DMS 273 (cell line): Measurements from ENCODE around the gene ARHGEF26.

Experiments used
- DNase-seq: peaks from one replicate; lab custom pipeline; 2025; ENCODE audit not compliant: unreplicated experiment; lab: John Stamatoyannopoulos, UW

ARHGEF26 gene

DNA sequence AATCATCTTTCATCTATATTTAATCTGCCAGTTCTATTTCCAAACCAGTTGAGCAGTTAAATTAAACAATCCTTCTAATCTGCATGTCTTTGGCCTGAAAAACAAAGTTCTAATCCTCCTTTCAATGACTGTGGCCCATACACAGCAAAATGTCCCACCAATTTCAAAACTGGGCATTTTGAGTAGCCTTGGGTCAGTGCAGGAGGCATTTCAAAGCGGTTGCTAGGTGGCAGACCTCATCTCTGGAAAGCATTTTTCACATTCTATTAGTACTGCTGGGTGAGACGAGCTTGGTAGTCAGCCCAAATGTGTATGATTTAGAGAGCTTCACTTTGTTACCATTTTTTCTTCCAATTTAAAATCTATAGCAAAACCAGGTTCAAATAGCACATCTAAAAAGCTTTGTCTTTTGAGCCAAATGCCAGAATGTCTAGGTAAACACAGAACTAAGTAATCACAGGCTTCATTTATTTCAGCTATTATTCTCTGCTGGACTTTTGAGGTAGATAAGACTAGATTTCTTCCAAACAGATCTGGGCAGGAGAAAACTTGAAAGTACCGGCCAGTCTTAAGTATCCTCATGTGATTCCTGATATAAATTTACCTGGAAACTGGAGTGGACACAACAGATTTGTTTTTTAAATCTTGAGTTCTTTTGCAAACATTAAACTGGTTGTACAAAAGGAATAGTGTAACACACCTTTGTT, 8.9 kb upstream of the ARHGEF26 start:
- DNase-seq = no peak

- DNase-seq = no peak
Observed at GRCh38 chr3:154113609-154114008, 7.6 kb upstream of the ARHGEF26 start.

DNA sequence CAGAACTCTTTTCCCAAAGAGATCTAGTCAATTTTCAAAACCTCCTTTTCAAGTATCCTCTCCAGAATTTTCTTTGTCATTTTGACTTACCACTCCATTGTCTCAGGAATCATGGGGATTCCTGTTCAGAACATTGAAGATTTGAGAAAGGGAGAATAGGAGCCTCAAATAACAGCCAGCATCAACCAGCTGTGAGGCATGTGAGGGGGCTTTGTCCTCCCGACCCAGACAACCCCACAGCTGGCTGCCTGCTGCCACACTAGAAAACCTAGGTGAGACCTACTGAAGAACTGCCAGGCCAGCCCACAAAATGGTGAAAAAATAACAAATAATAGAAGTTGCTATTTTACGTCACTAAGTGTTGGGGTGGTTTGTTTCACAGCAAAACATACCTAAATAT, 5.9 kb upstream of the ARHGEF26 start:
- no peak for DNase-seq

DNA sequence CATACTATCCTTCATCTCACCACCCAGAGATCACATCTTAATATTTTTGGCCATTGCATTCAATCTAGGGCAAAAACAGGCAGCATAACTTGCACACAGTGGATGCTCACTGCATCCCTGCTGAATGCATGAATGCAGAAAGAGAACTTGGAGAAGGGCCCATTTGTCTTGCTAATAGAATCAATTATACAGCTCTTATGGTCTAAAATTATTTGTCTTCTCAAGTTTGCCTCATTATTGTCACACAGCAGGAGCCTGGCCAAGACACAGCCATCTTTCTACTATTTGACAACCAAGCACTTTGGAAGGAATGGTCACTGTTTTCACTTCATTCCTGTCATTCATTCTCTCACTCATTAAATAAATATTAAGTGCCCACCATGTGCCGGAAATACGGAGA, 1.2 kb upstream of the ARHGEF26 start:
- peak; percentile 10 for DNase-seq

GRCh38 chr3:154121701-154122551, 736 bp downstream of the ARHGEF26 start:
- DNase-seq = peak; percentile 85

DNA sequence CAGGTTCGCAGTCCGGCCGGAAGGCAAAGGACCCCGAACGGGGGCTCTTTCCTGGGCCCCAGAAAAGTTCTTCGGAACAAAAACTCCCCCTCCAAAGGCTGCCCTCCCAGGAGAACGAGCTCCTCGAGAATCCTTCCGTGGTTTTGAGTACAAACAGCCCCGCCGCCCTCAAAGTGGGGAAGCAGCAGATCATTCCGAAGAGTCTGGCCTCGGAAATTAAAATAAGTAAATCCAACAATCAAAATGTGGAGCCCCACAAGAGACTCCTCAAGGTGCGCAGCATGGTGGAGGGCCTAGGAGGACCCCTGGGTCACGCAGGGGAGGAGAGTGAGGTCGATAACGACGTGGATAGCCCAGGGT, 1.3 kb downstream of the ARHGEF26 start:
- peak; percentile 48 for DNase-seq

- DNase-seq = peak; percentile 62
Observed at GRCh38 chr3:154122912-154123559, 1.8 kb downstream of the ARHGEF26 start.

DNA sequence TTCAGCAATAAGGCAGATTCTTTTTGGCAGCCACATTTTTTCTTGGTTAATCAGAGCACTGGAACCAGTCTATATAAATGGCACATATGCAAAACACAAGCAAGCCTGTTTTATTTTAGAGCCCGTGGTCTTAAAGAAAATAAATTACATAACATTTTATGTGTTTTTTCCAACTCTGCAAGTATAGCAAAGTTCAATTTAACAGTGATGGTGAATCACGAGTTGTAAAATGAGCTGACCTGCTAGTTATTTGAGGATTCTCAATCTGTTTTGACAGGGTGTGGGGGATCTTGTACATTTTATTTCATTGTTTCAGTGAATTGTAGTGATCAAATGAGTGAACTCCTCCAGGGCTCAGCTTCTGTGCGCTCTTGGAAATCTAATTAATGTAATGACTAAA, 2.7 kb downstream of the ARHGEF26 start:
- DNase-seq = peak; percentile 19

GRCh38 chr3:154125378-154126030, 4.3 kb downstream of the ARHGEF26 start:
- no peak for DNase-seq

- no peak for DNase-seq
Observed at GRCh38 chr3:154126651-154127050, 5.5 kb downstream of the ARHGEF26 start.

DNA sequence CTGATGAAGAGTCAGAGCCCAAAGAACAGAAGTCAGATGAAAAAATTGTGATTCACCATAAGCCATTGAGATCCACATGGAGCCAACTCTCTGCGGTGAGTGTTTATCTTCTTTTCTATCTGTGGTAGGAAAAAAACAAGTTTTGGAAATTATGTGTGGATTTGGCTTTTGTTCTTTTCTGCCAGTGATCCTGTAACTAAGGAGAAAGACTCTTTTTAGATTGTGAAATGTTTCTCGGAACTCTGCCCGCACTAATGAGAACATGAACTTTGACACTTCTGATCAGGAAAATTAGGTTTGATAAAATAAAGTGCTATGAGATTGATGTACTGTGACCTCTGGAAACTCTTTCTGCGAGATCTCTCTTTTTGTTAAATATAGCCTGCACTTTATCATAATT, 8.4 kb downstream of the ARHGEF26 start:
- DNase-seq = no peak

DNA sequence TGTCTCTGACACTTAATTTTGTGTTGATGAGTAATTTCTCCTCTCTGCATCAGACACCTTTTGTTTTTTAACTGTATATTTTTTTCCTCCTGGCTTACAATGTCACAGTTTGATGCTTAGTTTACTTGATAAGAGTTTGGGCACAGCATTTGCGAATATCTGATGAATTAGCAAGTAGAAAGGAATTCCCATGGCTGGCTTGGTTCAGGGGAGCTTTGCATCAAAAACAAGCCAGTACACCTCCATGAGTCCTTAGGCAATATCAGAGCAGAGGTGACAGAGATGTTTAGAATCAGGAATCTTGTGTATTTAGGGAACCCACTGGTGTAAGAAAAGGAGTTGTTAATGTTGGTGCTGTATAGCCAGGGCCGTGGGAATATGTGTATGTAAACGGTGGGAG, 9.3 kb downstream of the ARHGEF26 start:
- no peak for DNase-seq

DNA sequence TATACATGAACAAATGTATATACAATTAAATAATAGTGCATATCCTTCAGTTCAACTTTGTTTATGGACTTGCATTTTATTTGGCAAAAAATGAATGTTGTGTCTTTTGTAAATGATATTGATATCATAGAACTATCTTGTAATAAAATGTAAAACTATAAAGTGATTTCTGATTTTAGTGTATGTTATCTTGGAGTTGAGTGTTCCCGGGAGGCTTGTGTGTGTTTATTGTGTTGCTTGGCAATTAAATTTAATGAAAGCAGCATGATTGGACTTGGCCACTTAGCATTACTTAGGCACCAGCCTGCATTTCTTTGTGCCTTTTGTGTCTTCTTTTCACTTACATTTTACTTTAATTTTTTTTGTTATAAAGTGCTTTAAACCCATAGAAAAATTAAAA, 10.6 kb downstream of the ARHGEF26 start:
- DNase-seq = peak; percentile 22

DNA sequence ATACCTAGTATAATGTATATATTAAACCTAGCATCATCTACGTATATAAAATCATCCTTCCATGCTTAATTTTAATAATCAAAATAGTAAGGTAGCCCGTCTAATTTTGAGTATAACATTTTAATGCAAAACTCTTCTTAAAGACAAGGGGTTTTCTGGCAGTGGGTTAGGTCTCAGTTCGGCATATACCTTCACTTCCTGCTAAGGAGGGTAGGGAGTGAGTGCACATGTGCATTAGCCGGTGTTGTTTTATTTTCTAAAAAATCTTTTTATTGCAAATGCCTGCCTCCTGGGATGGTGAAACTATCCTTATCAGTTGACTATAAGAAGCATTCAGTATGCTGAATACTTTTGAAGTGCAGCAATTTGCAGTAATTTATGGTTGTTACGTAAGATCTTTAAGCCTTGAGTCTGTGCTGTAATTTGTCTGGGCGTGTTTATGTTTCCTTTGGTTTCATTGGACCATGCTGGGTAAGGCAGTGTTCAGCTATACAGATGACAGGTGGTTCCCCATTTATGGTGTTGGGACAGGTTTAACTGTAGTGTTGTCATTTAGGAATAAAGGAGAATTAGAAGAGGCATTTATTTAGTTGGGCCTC, 11.7 kb downstream of the ARHGEF26 start:
- DNase-seq = peak; percentile 62

DNA sequence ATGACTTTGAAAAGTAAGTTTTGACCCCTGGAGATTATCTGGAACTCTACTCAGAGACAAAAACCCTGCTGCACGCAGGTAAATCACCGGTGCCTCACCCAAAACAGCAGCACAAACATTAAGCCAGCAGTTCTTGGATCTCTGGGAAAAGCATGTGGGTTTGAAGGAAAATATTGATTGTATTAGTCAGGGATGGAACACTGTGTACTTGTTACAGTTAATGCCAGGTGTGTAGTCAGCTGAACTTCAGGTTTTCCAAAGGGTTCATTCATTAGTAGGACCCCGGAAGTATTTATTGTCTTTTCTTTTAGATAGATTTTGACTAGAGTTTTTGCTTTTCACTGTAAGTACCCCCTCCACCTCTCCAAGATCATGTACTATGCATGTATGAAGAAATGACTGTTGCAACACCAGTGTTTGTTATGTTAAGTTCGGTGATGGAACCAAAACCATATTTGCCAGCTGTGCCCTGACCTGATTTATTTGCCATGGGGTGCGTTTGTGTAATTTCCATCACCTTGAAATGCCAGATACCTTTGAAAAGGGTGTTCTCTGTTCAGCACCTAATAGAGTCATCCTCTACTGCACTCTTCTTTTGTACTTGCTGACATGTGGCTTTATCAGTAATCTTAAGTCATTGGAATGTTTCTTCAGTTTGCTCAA, 14.5 kb downstream of the ARHGEF26 start:
- no peak for DNase-seq

DNA sequence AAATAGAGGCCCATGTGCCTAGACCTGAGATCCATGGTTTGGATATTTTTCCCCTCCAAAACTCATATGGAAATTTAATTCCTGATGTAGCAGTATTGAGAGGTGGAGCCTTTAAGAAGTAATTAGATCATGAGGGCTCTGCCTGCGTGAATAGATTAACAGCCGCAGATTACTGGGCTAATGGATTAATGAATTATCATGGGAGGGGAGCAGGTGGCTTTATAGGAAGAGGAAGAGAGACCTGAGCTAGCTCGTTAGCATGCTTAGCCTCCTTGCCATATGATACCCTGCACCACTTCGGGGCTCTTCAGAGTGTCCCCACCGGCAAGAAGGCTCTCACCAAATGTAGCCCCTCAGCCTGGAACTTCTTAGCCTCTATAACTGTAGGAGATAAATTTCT, 15.8 kb downstream of the ARHGEF26 start:
- no peak for DNase-seq

- no peak for DNase-seq
Observed at GRCh38 chr3:154139996-154140436, 18.8 kb downstream of the ARHGEF26 start.

DNA sequence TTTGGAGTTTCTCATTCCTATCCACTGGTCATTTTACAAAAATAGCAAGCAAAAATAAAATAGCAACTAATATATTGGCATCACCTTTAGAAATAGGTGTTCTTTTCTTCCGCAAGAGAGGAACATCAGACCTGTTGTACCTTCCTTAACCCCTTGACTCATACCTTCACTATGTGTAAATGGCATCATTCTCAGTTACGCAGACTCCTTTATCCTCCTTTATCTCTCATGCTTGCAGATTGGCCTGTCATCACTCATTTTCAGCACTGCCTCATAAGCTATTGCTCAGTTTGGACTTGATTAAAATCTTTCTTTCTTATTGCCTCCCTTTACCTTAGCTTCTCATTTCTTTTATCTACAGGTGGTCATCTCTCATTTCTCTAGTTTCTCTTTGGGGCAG, 21.4 kb downstream of the ARHGEF26 start:
- no peak for DNase-seq

GRCh38 chr3:154143873-154144272, 22.7 kb downstream of the ARHGEF26 start:
- no peak for DNase-seq

- DNase-seq = no peak
Observed at GRCh38 chr3:154144825-154145465, 23.8 kb downstream of the ARHGEF26 start.
